ENCODE data around the gene COX4I2.
"Not testable (repeated sequence)": the region's sequence is repeated elsewhere in the genome, so short reads cannot be mapped to it uniquely, and the experiment has no call there.

COX4I2 gene

DNA sequence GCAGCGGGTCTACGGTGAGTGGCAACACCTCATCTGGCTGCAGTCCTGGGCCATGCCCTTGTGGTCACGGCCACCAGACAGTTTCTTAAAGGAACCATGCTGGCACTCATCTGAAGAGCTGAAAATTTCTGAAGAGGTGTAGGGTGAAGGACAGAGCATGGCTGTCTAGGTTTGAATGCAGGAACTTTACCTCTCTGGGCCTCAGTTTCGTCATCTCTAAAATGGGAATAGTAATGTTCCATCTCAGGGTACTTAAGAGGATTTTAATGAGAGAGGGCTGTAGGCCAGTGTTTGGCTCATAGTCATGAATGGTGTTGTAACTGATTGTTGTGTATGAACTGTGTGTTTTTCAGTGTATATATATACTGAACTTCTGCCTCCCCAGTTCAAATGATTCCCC, 5.8 kb downstream of the COX4I2 start:
- DNase-seq (ENCODE audit: low spot score): no peak
- Histone ChIP-seq H3K27ac (no peak overlapping the region), H3K4me3 (no peak overlapping the region)
- TF ChIP-seq, protein P1, sequence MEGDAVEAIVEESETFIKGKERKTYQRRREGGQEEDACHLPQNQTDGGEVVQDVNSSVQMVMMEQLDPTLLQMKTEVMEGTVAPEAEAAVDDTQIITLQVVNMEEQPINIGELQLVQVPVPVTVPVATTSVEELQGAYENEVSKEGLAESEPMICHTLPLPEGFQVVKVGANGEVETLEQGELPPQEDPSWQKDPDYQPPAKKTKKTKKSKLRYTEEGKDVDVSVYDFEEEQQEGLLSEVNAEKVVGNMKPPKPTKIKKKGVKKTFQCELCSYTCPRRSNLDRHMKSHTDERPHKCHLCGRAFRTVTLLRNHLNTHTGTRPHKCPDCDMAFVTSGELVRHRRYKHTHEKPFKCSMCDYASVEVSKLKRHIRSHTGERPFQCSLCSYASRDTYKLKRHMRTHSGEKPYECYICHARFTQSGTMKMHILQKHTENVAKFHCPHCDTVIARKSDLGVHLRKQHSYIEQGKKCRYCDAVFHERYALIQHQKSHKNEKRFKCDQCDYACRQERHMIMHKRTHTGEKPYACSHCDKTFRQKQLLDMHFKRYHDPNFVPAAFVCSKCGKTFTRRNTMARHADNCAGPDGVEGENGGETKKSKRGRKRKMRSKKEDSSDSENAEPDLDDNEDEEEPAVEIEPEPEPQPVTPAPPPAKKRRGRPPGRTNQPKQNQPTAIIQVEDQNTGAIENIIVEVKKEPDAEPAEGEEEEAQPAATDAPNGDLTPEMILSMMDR (IDR thresholded peaks at IDR 0.05): no peak

DNA sequence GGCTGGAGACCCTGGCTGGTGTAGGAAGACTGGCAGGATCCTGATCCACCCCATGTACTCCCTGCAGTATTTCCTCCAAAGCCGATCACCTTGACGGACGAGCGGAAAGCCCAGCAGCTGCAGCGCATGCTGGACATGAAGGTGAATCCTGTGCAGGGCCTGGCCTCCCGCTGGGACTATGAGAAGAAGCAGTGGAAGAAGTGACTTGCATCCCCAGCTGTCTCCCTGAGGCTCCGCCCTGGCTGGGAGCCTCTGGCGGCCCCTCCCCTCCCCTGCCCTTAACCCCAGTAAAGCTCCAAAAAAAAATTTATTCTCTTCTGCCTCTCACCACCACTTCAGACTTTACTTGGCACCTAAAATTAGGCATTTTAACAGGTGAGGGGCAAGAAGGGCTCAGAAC, 7.0 kb downstream of the COX4I2 start:
- DNase-seq (ENCODE audit: low spot score): no peak
- H3K27ac ChIP-seq: no peak overlapping the region
- TF ChIP-seq, protein P1 (IDR thresholded peaks at IDR 0.05): no peak
- H3K4me3 ChIP-seq: no peak overlapping the region

DNA sequence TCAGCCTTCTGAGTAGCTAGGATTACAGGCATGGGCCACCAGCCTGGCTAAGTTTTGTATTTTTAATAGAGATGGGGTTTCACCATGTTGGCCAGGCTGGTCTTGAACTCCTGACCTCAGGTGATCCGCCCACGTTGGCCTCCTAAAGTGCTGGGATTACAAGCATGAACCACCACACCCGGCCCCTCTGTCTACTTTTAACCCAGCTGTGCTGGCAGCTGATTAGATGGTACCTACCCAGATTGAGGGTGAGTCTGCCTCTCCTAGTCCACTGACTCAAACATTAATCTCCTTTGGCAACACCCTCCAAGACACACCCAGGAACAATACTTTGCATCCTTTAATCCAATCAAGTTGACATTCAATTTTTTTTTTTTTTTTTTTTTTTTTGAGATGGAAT, 10.4 kb downstream of the COX4I2 start:
- DNase-seq (ENCODE audit: low spot score); H3K4me3 ChIP-seq: not testable (repeated sequence)

DNA sequence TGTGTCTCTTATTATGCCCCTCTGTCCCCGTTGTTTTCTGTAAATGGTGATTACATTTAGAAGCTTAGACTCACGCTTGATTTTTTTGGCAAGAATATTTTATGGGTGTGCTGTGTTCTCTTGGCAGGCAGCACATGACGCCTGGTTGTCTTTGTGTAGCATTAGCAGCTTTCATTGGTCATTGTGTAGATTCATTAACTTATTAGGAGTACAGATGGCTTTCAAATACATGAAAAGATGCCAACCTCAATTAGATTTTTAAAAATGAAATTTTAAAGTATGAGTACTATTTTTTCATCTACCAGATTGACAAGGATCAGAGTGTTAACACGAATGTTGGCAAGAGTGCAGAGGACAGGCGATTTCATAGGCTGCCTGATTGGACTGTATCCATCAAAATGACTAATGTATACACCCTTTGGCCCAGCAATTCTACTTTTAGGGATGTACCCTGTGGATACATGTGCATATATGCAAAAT, 15.2 kb downstream of the COX4I2 start:
- no peak for DNase-seq (ENCODE audit: low spot score)
- Histone ChIP-seq H3K4me3 (no peak overlapping the region), H3K27ac (no peak overlapping the region)
- TF ChIP-seq, protein P1 (IDR thresholded peaks at IDR 0.05): no peak

More for the DNA sequence above, 10.4 kb downstream of the COX4I2 start:
- not testable (repeated sequence) for H3K27ac ChIP-seq

DNA sequence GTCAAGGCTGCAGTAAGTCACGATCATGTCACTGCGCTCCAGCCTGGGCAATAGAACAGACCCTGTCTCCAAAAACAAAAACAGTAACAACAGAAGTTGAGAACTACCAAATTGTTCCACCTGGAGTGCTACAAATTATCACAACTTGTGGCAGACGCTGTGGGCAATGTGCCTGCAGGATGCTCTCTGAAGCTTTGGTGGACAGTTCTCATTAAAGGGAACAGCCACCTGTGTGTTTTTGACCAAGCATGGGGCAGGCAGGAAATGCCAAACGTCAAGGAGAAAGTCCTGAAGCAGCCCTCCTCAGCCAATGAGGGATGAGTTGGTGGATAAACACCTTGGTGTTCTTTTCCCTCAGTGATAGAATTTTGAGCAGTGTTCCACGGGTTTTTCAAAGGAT, 15.8 kb downstream of the COX4I2 start:
- TF ChIP-seq, protein P1 (IDR thresholded peaks at IDR 0.05): no peak
- no peak for DNase-seq (ENCODE audit: low spot score)
- no peak overlapping the region for H3K27ac ChIP-seq
- H3K4me3 ChIP-seq: no peak overlapping the region

DNA sequence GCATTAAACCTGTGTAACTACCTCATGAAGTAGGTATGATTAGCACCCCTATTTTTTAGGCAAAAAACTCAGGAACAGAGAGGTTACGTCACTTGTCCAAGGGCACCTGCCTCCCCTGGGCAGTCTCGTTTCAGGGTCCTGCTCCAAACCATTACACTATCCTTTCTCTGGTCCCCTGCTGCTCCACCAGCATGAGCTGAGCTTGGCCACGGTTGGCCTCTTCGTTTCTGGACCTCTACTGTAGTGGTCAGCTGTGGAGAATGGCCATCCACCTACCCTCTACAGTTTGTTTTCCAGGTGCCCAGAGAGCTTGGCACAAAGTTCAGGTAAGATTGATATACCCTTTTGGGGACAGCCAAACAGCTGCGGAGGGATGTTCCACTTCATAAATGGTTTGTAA, 16.8 kb downstream of the COX4I2 start:
- Histone ChIP-seq H3K27ac (no peak overlapping the region), H3K4me3 (no peak overlapping the region)
- TF ChIP-seq, protein P1 (IDR thresholded peaks at IDR 0.05): no peak
- DNase-seq (ENCODE audit: low spot score): no peak

DNA sequence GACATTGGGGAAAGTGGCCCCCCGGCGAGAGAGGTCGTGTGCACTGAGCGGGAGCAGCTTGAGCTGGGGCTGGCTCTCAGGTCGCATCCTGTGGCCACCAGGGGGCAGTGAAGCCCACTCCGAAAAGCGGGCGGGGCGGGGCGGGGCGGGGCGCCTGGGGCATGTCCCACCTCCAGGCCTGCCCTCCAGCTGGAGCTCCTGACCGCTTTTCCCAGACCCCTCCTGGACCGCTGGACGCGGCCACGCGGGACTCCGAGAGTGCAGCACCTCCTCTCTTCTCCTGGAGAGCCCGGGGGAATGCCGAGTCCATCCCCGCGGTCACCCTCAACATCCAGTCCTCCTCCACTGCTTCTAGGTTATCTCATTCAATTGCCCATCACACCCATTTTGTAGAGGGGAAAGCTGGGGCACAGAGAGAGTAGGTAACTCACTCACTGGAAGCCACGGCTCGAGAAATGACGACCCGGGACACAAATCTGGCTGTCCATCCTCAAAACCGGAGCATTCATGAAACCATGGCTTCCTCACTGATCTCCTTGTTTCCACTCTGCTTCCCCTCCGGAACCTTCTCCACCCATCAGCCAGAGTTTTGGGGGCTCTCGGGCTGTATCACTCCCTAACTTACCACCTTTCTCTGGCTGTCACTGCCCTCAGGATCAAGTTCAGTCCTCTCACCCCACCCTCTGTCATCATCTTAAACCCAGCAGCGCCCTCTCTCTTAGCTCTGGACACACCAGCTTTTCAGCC, 24.1 kb downstream of the COX4I2 start:
- DNase-seq (ENCODE audit: low spot score): peak; percentile 88
- TF ChIP-seq, protein P1 (IDR thresholded peaks at IDR 0.05): peak; percentile 83
- peak overlapping the region; percentile 64 for H3K4me3 ChIP-seq
- peak overlapping the region; percentile 68 to 81 for H3K27ac ChIP-seq
